CD8-positive, alpha-beta memory T cell (primary cell): ENCODE measurements around the gene PSMD4. TPM values are rescaled to one million over a fixed set of nuclear protein-coding genes. Genes with fewer than 3 reads are reported as not detected.
"Not testable (repeated sequence)": the region's sequence is repeated elsewhere in the genome, so short reads cannot be mapped to it uniquely, and the experiment has no call there.

Experiments used
- CTCF ChIA-PET: fragments of 350-600 bp; sonication (Branson Sonifier 250); formaldehyde crosslinking; loops from one replicate; lab custom pipeline; 2021; ENCODE audit warnings: antibody characterized with exemption; lab: Charles Lee
- POLR2A ChIA-PET: fragments of 350-600 bp; sonication (Branson Sonifier 250); formaldehyde crosslinking; loops from one replicate; lab custom pipeline; 2021; ENCODE audit warnings: antibody characterized with exemption; lab: Charles Lee
- DNase-seq, 5 donors: peaks; one replicate each; pipeline versions ENCODE4 v3.0.0 to v3.0.0-alpha.2; 2020 to 2022; ENCODE audit warnings: mixed read lengths in 1 of 5
- H3K27ac ChIP-seq: one replicate; pipeline ENCODE4 v1.7.0; 2013; ENCODE audit warnings: low read depth, mild to moderate bottlenecking, low read length, moderate library complexity
- H3K27me3 ChIP-seq: 2 replicates; pipeline ENCODE4 v1.7.0; 2013; ENCODE audit warnings: low read length, mild to moderate bottlenecking; ENCODE audit not compliant: insufficient read depth, poor library complexity, severe bottlenecking
- H3K36me3 ChIP-seq: 2 replicates; pipeline ENCODE4 v1.7.0; 2013; ENCODE audit warnings: mild to moderate bottlenecking, low read length, moderate library complexity; ENCODE audit not compliant: insufficient read depth
- H3K4me1 ChIP-seq: 2 replicates; pipeline ENCODE4 v1.7.0; 2013; ENCODE audit warnings: mild to moderate bottlenecking, low read length, moderate library complexity; ENCODE audit not compliant: insufficient read depth
- H3K4me3 ChIP-seq: 2 replicates; pipeline ENCODE4 v1.7.0; 2013; ENCODE audit warnings: mild to moderate bottlenecking, low read length
- H3K9me3 ChIP-seq: 2 replicates; pipeline ENCODE4 v1.7.0; 2013; ENCODE audit warnings: mild to moderate bottlenecking, low read length
- H3K27ac Mint-ChIP-seq, 8 donors: one replicate each; pipeline ENCODE4 v1.8.0; 2020 to 2021; ENCODE audit warnings: mixed read lengths in 8 of 8, mild to moderate bottlenecking in 6 of 8, inconsistent platforms in 3 of 8, moderate library complexity in 3 of 8
- H3K27me3 Mint-ChIP-seq, 2 donors: one replicate each; pipeline ENCODE4 v1.8.0; 2020 to 2021; ENCODE audit warnings: mixed read lengths in 2 of 2, mild to moderate bottlenecking in 1 of 2, moderate library complexity in 1 of 2
- H3K36me3 Mint-ChIP-seq, 3 donors: one replicate each; pipeline ENCODE4 v1.8.0; 2020 to 2021; ENCODE audit warnings: mixed read lengths in 3 of 3, inconsistent platforms in 1 of 3, mild to moderate bottlenecking in 1 of 3
- H3K4me1 Mint-ChIP-seq, 3 donors: one replicate each; pipeline ENCODE4 v1.8.0; 2020 to 2021; ENCODE audit warnings: mixed read lengths in 3 of 3, inconsistent platforms in 1 of 3, mild to moderate bottlenecking in 1 of 3
- H3K4me3 Mint-ChIP-seq, 7 donors: one replicate each; pipeline ENCODE4 v1.8.0; 2020 to 2021; ENCODE audit warnings: mixed read lengths in 7 of 7, mild to moderate bottlenecking in 6 of 7, moderate library complexity in 4 of 7, inconsistent platforms in 2 of 7
- H3K9me3 Mint-ChIP-seq, 5 donors: one replicate each; pipeline ENCODE4 v1.8.0; 2020 to 2022; ENCODE audit warnings: mixed read lengths in 5 of 5, mild to moderate bottlenecking in 3 of 5, moderate library complexity in 2 of 5, inconsistent platforms in 1 of 5
- polyA plus RNA-seq: library from polyadenylated mRNA; unstranded; fragments of 300-500 nt; fragmentation: Illumina TruSeq; gene quantifications from one replicate; pipeline ENCODE4 v1.2.3, GENCODE V29; 2021
- total RNA-seq, 2 experiments: library from RNA; stranded (reverse); gene quantifications; one replicate each; pipeline ENCODE4 v1.2.3, GENCODE V29; 2021

The PSMD4 gene
- total and polyA plus RNA-seq, 3 experiments from 2014 or later: 239 to 256 (median 250) TPM

- Histone ChIP-seq H3K4me1 (peaks cover 11% of the 10 kb centered on the region), H3K36me3 (no peaks in the 10 kb centered on the region), H3K27me3 (no peaks in the 10 kb centered on the region), H3K9me3 (no peaks in the 10 kb centered on the region), H3K27ac (peak overlapping the region; percentile 77), H3K4me3 (peak overlapping the region; percentile 69)
- H3K4me3 Mint-ChIP-seq: peak overlapping the region; percentile 92 to 96 (median 94)
- DNase-seq: no peak
- CTCF ChIA-PET: interaction anchor here (1.6 kb wide), 1 partner anchor 85 kb away, joined by 7 read pairs; no protein-coding TSS in a partner anchor
- H3K27ac Mint-ChIP-seq: peak overlapping the region; percentile 65 to 99 (median 92)
- H3K4me1 Mint-ChIP-seq: peaks cover 35 to 46% (median 43%) of the 10 kb centered on the region in 3 donors
- H3K36me3 Mint-ChIP-seq: peaks cover 0 to 21% (median 0%) of the 10 kb centered on the region in 3 donors
- H3K9me3 Mint-ChIP-seq: no peaks in the 10 kb centered on the region
- POLR2A ChIA-PET: interaction anchor here (0.7 kb wide), 1 partner anchor 161 kb away, joined by 3 read pairs; no protein-coding TSS in a partner anchor
- H3K27me3 Mint-ChIP-seq: peaks cover 0 to 2% of the 10 kb centered on the region in 2 donors
Measured at GRCh38 chr1:151255381-151255780, 847 bp downstream of the PSMD4 start.

GRCh38 chr1:151259351-151259750 lies 4.8 kb downstream of the PSMD4 start:
- Mint-ChIP-seq H3K27me3 (peaks cover 0 to 2% of the 10 kb centered on the region in 2 donors), H3K4me3 (peak overlapping the region in 1 of 7 donors; percentile 30), H3K27ac (no peak overlapping the region), H3K36me3 (peaks cover 0 to 35% (median 4%) of the 10 kb centered on the region in 3 donors), H3K9me3 (no peaks in the 10 kb centered on the region), H3K4me1 (peaks cover 29 to 49% (median 37%) of the 10 kb centered on the region in 3 donors)
- Histone ChIP-seq H3K4me3 (no peak overlapping the region), H3K9me3 (no peaks in the 10 kb centered on the region), H3K36me3 (peaks cover 10% of the 10 kb centered on the region), H3K27me3 (no peaks in the 10 kb centered on the region), H3K4me1 (peaks cover 11% of the 10 kb centered on the region), H3K27ac (no peak overlapping the region)
- no peak for DNase-seq
- ChIA-PET POLR2A (no interaction called here), CTCF (interaction anchor here (1.4 kb wide), 1 partner anchor 8 kb away, joined by 4 read pairs; no protein-coding TSS in a partner anchor)

- H3K36me3 ChIP-seq: peaks cover 39% of the 10 kb centered on the region
- ChIA-PET CTCF (no interaction called here), POLR2A (no interaction called here)
- H3K27ac ChIP-seq: no peak overlapping the region
- Mint-ChIP-seq H3K27me3 (no peaks in the 10 kb centered on the region), H3K27ac (peak overlapping the region in 4 of 8 donors; percentile 26 to 70 (median 51)), H3K36me3 (peaks cover 10 to 61% (median 13%) of the 10 kb centered on the region in 3 donors), H3K4me3 (no peak overlapping the region), H3K9me3 (no peaks in the 10 kb centered on the region), H3K4me1 (peaks cover 0 to 5% (median 0%) of the 10 kb centered on the region in 3 donors)
- no peaks in the 10 kb centered on the region for H3K4me1 ChIP-seq
- no peak overlapping the region for H3K4me3 ChIP-seq
- no peaks in the 10 kb centered on the region for H3K27me3 ChIP-seq
- no peaks in the 10 kb centered on the region for H3K9me3 ChIP-seq
- DNase-seq: no peak
Measured at GRCh38 chr1:151265446-151266236, 11.1 kb downstream of the PSMD4 start.

- Histone ChIP-seq H3K9me3 (no peaks in the 10 kb centered on the region), H3K27me3 (no peaks in the 10 kb centered on the region), H3K4me3 (no peak overlapping the region), H3K4me1 (no peaks in the 10 kb centered on the region), H3K27ac (no peak overlapping the region), H3K36me3 (peaks cover 39% of the 10 kb centered on the region)
- no peak overlapping the region for H3K27ac Mint-ChIP-seq
- CTCF ChIA-PET: no interaction called here
- POLR2A ChIA-PET: no interaction called here
- H3K9me3 Mint-ChIP-seq: no peaks in the 10 kb centered on the region
- no peak overlapping the region for H3K4me3 Mint-ChIP-seq
- DNase-seq: no peak
- peaks cover 0 to 5% (median 0%) of the 10 kb centered on the region in 3 donors for H3K4me1 Mint-ChIP-seq
- H3K27me3 Mint-ChIP-seq: no peaks in the 10 kb centered on the region
- peaks cover 10 to 62% (median 13%) of the 10 kb centered on the region in 3 donors for H3K36me3 Mint-ChIP-seq
Measured at GRCh38 chr1:151266315-151266714, 11.8 kb downstream of the PSMD4 start.

- Mint-ChIP-seq H3K27ac (peak overlapping the region in 1 of 8 donors; percentile 61), H3K4me1 (peaks cover 0 to 5% (median 0%) of the 10 kb centered on the region in 3 donors), H3K4me3 (no peak overlapping the region), H3K9me3 (no peaks in the 10 kb centered on the region), H3K27me3 (no peaks in the 10 kb centered on the region), H3K36me3 (peaks cover 10 to 66% (median 13%) of the 10 kb centered on the region in 3 donors)
- H3K4me3 ChIP-seq: no peak overlapping the region
- H3K36me3 ChIP-seq: peaks cover 39% of the 10 kb centered on the region
- H3K27me3 ChIP-seq: no peaks in the 10 kb centered on the region
- POLR2A ChIA-PET: no interaction called here
- no peak for DNase-seq
- H3K4me1 ChIP-seq: no peaks in the 10 kb centered on the region
- H3K9me3 ChIP-seq: no peaks in the 10 kb centered on the region
- H3K27ac ChIP-seq: no peak overlapping the region
- CTCF ChIA-PET: no interaction called here
Measured at GRCh38 chr1:151266821-151267220, 12.3 kb downstream of the PSMD4 start.

GRCh38 chr1:151267760-151268159 lies 13.2 kb downstream of the PSMD4 start:
- H3K4me1 Mint-ChIP-seq: no peaks in the 10 kb centered on the region
- Histone ChIP-seq H3K4me3 (no peak overlapping the region), H3K36me3 (peaks cover 31% of the 10 kb centered on the region), H3K27me3 (no peaks in the 10 kb centered on the region), H3K4me1 (no peaks in the 10 kb centered on the region), H3K27ac (no peak overlapping the region), H3K9me3 (no peaks in the 10 kb centered on the region)
- peaks cover 10 to 64% (median 15%) of the 10 kb centered on the region in 3 donors for H3K36me3 Mint-ChIP-seq
- no peaks in the 10 kb centered on the region for H3K9me3 Mint-ChIP-seq
- H3K27ac Mint-ChIP-seq: peak overlapping the region in 1 of 8 donors; percentile 73
- ChIA-PET POLR2A (no interaction called here), CTCF (no interaction called here)
- no peak overlapping the region for H3K4me3 Mint-ChIP-seq
- no peaks in the 10 kb centered on the region for H3K27me3 Mint-ChIP-seq
- DNase-seq: no peak

- no peak for DNase-seq
- no peaks in the 10 kb centered on the region for H3K4me1 Mint-ChIP-seq
- no peaks in the 10 kb centered on the region for H3K9me3 ChIP-seq
- CTCF ChIA-PET: no interaction called here
- H3K27me3 Mint-ChIP-seq: peaks cover 0 to 2% of the 10 kb centered on the region in 2 donors
- peak overlapping the region in 1 of 8 donors; percentile 60 for H3K27ac Mint-ChIP-seq
- no peaks in the 10 kb centered on the region for H3K36me3 ChIP-seq
- POLR2A ChIA-PET: no interaction called here
- no peak overlapping the region for H3K4me3 ChIP-seq
- peaks cover 0 to 18% (median 4%) of the 10 kb centered on the region in 3 donors for H3K36me3 Mint-ChIP-seq
- H3K4me1 ChIP-seq: no peaks in the 10 kb centered on the region
- no peak overlapping the region for H3K27ac ChIP-seq
- H3K9me3 Mint-ChIP-seq: no peaks in the 10 kb centered on the region
- no peak overlapping the region for H3K4me3 Mint-ChIP-seq
- no peaks in the 10 kb centered on the region for H3K27me3 ChIP-seq
Measured at GRCh38 chr1:151273924-151274466, 19.5 kb downstream of the PSMD4 start.

GRCh38 chr1:151275341-151275740 lies 20.8 kb downstream of the PSMD4 start:
- H3K27ac Mint-ChIP-seq, H3K4me3 Mint-ChIP-seq, H3K4me1 Mint-ChIP-seq, DNase-seq, H3K27ac ChIP-seq, H3K4me1 ChIP-seq, POLR2A ChIA-PET, CTCF ChIA-PET, H3K36me3 ChIP-seq, H3K4me3 ChIP-seq, H3K27me3 ChIP-seq, H3K27me3 Mint-ChIP-seq, H3K9me3 Mint-ChIP-seq, H3K9me3 ChIP-seq: not testable (repeated sequence)
- H3K36me3 Mint-ChIP-seq: peaks cover 0 to 14% (median 2%) of the 10 kb centered on the region in 3 donors
